GM19324 (cell line): ENCODE results near the gene RNF187.

ENCODE experiments used
- ATAC-seq: cut with Tn5 transposase; IDR thresholded peaks from one replicate; pipeline ENCODE4 v1.9.1; 2021; ENCODE audit warnings: mild to moderate bottlenecking, moderate library complexity; ENCODE audit not compliant: unreplicated experiment, low FRiP score

RNF187 gene

GRCh38 chr1:228487336-228488124, at the start of gene RNF187:
Gene RNF187, plus strand, starts transcription at chr1:228487382.
- peak; percentile 78 for ATAC-seq

- no peak for ATAC-seq
Observed at GRCh38 chr1:228437424-228437962, 49.7 kb upstream of the RNF187 start.

- ATAC-seq = no peak
Observed at GRCh38 chr1:228438266-228438665, 48.9 kb upstream of the RNF187 start.

- ATAC-seq = no peak
Observed at GRCh38 chr1:228440761-228441500, 46.3 kb upstream of the RNF187 start.

- ATAC-seq = no peak
Observed at GRCh38 chr1:228443395-228443794, 43.8 kb upstream of the RNF187 start.

- no peak for ATAC-seq
Observed at GRCh38 chr1:228445490-228445842, 41.7 kb upstream of the RNF187 start.

- no peak for ATAC-seq
Observed at GRCh38 chr1:228445843-228446650, 41.1 kb upstream of the RNF187 start.

- no peak for ATAC-seq
Observed at GRCh38 chr1:228446852-228447251, 40.3 kb upstream of the RNF187 start.

GRCh38 chr1:228448372-228448771, 38.8 kb upstream of the RNF187 start:
- no peak for ATAC-seq

- no peak for ATAC-seq
Observed at GRCh38 chr1:228450200-228450599, 37.0 kb upstream of the RNF187 start.

- no peak for ATAC-seq
Observed at GRCh38 chr1:228452194-228453021, 34.8 kb upstream of the RNF187 start.

GRCh38 chr1:228453022-228453560, 34.1 kb upstream of the RNF187 start:
- no peak for ATAC-seq

- ATAC-seq = no peak
Observed at GRCh38 chr1:228453614-228454013, 33.6 kb upstream of the RNF187 start.

GRCh38 chr1:228454238-228454637, 32.9 kb upstream of the RNF187 start:
- no peak for ATAC-seq

GRCh38 chr1:228455715-228456114, 31.5 kb upstream of the RNF187 start:
- ATAC-seq = no peak

- ATAC-seq = no peak
Observed at GRCh38 chr1:228456252-228457016, 30.7 kb upstream of the RNF187 start.

- ATAC-seq = no peak
Observed at GRCh38 chr1:228457017-228457395, 30.2 kb upstream of the RNF187 start.

GRCh38 chr1:228457396-228458176, 29.6 kb upstream of the RNF187 start:
- peak; percentile 95 for ATAC-seq
